ENCODE data around the gene AGPAT3. TPM values are rescaled to one million over a fixed set of nuclear protein-coding genes. Genes with fewer than 3 reads are reported as not detected.
A peak's percentile ranks its signal among the peaks of the same experiment; 100 is the strongest.

Gene AGPAT3
- total and polyA plus RNA-seq, 8 donors, result 9.9 to 83.1 (median 36.7) TPM

DNA sequence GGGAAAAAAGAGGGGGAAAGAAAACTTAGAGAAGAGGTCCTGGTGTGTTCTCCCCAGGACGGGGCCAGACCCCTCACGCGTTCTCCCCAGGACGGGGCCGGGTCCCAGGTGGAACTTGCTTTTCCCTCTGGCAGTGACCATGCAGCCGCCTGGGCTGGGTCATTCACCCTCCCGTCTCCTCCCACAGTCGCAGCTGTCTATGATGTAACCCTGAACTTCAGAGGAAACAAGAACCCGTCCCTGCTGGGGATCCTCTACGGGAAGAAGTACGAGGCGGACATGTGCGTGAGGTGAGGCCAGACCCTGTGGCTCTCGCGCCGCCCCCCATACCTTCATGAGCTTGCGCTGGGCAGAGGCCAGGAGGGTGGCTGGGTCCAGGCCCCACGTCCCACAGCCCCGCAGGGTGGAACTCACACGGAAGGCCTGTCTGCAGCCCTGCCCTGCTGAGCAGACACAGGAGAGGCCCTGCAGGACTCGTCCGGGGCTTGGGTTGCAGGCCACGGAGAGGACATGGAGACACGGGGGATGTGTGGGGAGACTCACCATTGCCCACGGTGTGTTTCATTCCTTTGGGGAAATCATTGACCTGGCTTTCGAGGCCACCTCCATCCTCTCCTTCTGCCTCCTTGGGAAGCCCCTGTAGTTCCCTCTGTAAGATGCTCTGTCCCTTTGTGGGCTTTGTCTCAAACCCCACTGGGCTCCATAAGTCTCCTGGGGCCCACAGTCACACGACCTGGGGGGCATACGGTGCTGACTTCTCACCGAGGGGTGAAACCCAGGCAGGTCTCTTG, 106.4 kb downstream of the AGPAT3 start:
- no peak overlapping the region for H3K27ac ChIP-seq
- no peaks in the 10 kb centered on the region for H3K9me3 ChIP-seq
- intact Hi-C loops (cut with DNase I; ENCODE audit: low total_unique reads), result no loop called here
- 84 to 93% (median 91%) methylated on average over 16 to 29 of the region's 29 CpGs for WGBS, 5 donors
- no peak overlapping the region for H3K4me3 ChIP-seq
- DNase-seq, result no peak
- H3K36me3 ChIP-seq, result peaks cover 44 to 74% (median 72%) of the 10 kb centered on the region in 4 donors
- no peaks in the 10 kb centered on the region for H3K27me3 ChIP-seq
- TF ChIP-seq, protein P1, sequence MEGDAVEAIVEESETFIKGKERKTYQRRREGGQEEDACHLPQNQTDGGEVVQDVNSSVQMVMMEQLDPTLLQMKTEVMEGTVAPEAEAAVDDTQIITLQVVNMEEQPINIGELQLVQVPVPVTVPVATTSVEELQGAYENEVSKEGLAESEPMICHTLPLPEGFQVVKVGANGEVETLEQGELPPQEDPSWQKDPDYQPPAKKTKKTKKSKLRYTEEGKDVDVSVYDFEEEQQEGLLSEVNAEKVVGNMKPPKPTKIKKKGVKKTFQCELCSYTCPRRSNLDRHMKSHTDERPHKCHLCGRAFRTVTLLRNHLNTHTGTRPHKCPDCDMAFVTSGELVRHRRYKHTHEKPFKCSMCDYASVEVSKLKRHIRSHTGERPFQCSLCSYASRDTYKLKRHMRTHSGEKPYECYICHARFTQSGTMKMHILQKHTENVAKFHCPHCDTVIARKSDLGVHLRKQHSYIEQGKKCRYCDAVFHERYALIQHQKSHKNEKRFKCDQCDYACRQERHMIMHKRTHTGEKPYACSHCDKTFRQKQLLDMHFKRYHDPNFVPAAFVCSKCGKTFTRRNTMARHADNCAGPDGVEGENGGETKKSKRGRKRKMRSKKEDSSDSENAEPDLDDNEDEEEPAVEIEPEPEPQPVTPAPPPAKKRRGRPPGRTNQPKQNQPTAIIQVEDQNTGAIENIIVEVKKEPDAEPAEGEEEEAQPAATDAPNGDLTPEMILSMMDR (IDR thresholded peaks at IDR 0.05), result no peak
- TF ChIP-seq POLR2A (IDR thresholded peaks at IDR 0.05), result no peak
- no peak for TF ChIP-seq POLR2AphosphoS5 (IDR thresholded peaks at IDR 0.05)
- peaks cover 8 to 26% (median 21%) of the 10 kb centered on the region in 4 donors for H3K4me1 ChIP-seq

DNA sequence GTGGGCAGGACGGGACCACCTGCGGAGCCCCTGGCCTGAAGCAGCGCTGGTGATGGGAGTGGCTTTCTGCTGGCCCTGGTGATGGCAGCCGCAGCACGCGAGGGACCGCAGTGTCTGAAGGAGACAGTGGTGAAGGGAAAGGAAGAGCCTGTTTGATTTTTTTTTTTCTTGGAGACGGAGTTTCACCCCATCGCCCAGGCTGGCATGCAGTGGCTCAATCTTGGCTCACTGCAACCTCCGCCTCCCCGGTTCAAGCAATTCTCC, 106.9 kb downstream of the AGPAT3 start:
- Histone ChIP-seq H3K4me1 (peaks cover 8 to 26% (median 21%) of the 10 kb centered on the region in 4 donors), H3K27ac (peak overlapping the region in 1 of 5 donors; percentile 67), H3K9me3 (no peaks in the 10 kb centered on the region), H3K4me3 (no peak overlapping the region), H3K36me3 (peaks cover 39 to 69% (median 67%) of the 10 kb centered on the region in 4 donors), H3K27me3 (no peaks in the 10 kb centered on the region)
- intact Hi-C loops (cut with DNase I; ENCODE audit: low total_unique reads), result no loop called here
- DNase-seq, result no peak
- no peak for TF ChIP-seq POLR2AphosphoS5 (IDR thresholded peaks at IDR 0.05)
- no peak for TF ChIP-seq POLR2A (IDR thresholded peaks at IDR 0.05)
- no peak for TF ChIP-seq EP300 (IDR thresholded peaks at IDR 0.05)
- TF ChIP-seq, protein P1 (IDR thresholded peaks at IDR 0.05), result no peak
- 89 to 99% (median 97%) methylated on average over 10 to 11 of the region's 11 CpGs for WGBS, 5 donors

DNA sequence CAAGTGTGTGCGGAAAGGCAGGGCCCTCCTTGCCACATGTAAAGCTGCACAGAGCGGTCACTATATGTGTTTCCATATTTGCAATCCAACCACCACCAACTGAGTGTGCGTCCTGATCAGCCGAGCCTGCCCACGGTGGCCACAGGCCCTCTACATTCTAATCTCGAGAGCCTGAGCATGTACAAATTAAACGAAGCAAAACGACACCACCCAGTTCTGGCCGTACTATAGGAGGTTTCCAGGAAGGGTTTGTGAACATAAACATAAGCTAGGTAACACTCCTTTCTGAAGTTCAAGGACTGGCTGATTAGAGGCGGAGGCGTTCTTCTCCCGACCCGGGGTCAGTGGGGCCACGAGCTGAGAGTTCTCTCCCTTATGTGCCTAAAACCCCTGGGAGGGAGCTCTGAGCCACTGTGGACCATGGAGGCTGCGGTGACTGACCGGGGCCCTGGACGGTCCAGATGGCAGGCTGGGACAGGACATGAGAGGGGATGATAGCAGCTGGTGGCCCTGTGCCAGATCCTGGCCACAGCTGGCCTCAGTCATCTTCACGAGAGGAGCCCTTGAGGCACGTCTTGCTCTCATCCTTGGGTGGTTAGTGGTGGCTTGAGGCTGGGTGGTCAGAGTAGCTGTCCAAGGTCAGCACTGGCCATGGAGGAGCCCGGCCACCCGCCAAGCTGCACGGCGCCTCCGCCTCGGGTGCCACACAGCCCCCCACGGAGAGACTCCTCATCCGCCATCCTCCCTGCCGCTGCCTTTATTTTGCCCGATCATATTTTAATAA, 108.0 kb downstream of the AGPAT3 start:
- Histone ChIP-seq H3K27ac (peak overlapping the region in 4 of 5 donors; percentile 44 to 75 (median 56)), H3K27me3 (no peaks in the 10 kb centered on the region), H3K4me3 (no peak overlapping the region), H3K4me1 (peaks cover 8 to 28% (median 25%) of the 10 kb centered on the region in 4 donors), H3K36me3 (peaks cover 33 to 61% (median 59%) of the 10 kb centered on the region in 4 donors), H3K9me3 (no peaks in the 10 kb centered on the region)
- DNase-seq, result peak; percentile 34 to 79
- 54 to 64% (median 58%) methylated on average over 28 to 29 of the region's 29 CpGs for WGBS, 5 donors
- intact Hi-C loops (cut with DNase I; ENCODE audit: low total_unique reads), result no loop called here
- no peak for TF ChIP-seq POLR2A (IDR thresholded peaks at IDR 0.05)
- TF ChIP-seq, protein P1 (IDR thresholded peaks at IDR 0.05), result no peak
- no peak for TF ChIP-seq POLR2AphosphoS5 (IDR thresholded peaks at IDR 0.05)
- TF ChIP-seq EP300 (IDR thresholded peaks at IDR 0.05), result no peak

DNA sequence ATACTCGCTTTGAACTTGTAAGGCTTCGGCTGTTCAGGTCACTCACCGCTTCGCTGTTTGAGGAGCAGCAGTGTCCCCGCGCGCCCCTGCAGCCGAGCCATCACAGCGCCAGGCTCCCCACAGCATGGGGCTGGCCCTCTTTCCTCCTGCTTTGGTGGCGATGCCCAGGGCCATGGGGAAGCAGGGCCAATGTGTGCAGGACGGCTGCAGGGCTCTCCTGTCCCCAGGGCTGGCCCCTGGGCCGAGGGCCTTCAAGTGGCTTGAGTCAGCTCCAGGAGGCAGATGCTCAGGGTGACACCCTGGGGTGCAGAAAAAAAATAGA, 108.6 kb downstream of the AGPAT3 start:
- intact Hi-C loops (cut with DNase I; ENCODE audit: low total_unique reads), result no loop called here
- Histone ChIP-seq H3K27ac (peak overlapping the region in 2 of 5 donors; percentile 46 to 67), H3K4me1 (peaks cover 8 to 28% (median 26%) of the 10 kb centered on the region in 4 donors), H3K27me3 (no peaks in the 10 kb centered on the region), H3K36me3 (peaks cover 38 to 61% (median 59%) of the 10 kb centered on the region in 4 donors), H3K4me3 (no peak overlapping the region), H3K9me3 (no peaks in the 10 kb centered on the region)
- TF ChIP-seq POLR2A (IDR thresholded peaks at IDR 0.05) (no peak), EP300 (IDR thresholded peaks at IDR 0.05) (no peak), POLR2AphosphoS5 (IDR thresholded peaks at IDR 0.05) (no peak)
- TF ChIP-seq, protein P1 (IDR thresholded peaks at IDR 0.05), result no peak
- WGBS, 5 donors, result 79 to 94% (median 90%) methylated on average over 11 to 12 of the region's 12 CpGs
- DNase-seq, result no peak
